ENCODE results near the gene PEF1. TPM values are rescaled to one million over a fixed set of nuclear protein-coding genes. Genes with fewer than 3 reads are reported as not detected.

The PEF1 gene
- total RNA-seq, 1 experiment from 2014 or later, result 40.3 TPM

DNA sequence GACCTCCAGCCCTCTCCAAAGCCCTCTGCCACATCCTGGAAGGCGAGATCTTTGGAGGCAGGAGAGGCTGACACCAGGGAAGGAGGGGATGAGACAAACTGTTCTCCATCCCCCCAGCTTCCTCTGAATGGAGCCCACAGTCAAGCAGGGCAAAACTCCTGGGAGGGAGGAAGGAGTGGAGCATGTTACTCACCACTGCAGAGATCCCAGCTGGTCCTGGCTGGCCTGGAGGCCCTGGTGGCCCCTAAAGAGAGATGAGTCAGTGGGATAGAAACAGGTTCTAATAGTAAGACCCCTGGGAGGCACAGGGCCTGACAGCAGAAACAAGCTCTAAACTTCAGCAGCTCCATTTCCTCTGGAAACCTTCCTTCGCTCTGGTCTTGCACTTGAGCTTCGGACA, 14.0 kb upstream of the PEF1 start:
- Mint-ChIP-seq H3K27ac (no peak overlapping the region; a peak in 1 of 7 replicates), H3K27me3 (ENCODE audit: low read depth) (peaks cover 4% of the 10 kb centered on the region), H3K4me3 (no peak overlapping the region), H3K4me1 (peaks cover 3 to 5% of the 10 kb centered on the region in 2 experiments), H3K36me3 (ENCODE audit: insufficient read depth in 1 of 3, low read depth in 3 of 3) (no peaks in the 10 kb centered on the region; a peak in 1 of 7 replicates), H3K9me3 (no peaks in the 10 kb centered on the region)
- H3K4me1 ChIP-seq (ENCODE audit: insufficient read depth, low read length), result no peaks in the 10 kb centered on the region
- no peak overlapping the region for H2BK5ac ChIP-seq (ENCODE audit: insufficient read length, low read length)
- no peaks in the 10 kb centered on the region for H3K79me2 ChIP-seq (ENCODE audit: insufficient read depth, low read length)
- TF ChIP-seq, protein P1, sequence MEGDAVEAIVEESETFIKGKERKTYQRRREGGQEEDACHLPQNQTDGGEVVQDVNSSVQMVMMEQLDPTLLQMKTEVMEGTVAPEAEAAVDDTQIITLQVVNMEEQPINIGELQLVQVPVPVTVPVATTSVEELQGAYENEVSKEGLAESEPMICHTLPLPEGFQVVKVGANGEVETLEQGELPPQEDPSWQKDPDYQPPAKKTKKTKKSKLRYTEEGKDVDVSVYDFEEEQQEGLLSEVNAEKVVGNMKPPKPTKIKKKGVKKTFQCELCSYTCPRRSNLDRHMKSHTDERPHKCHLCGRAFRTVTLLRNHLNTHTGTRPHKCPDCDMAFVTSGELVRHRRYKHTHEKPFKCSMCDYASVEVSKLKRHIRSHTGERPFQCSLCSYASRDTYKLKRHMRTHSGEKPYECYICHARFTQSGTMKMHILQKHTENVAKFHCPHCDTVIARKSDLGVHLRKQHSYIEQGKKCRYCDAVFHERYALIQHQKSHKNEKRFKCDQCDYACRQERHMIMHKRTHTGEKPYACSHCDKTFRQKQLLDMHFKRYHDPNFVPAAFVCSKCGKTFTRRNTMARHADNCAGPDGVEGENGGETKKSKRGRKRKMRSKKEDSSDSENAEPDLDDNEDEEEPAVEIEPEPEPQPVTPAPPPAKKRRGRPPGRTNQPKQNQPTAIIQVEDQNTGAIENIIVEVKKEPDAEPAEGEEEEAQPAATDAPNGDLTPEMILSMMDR (conservative IDR thresholded peaks at IDR 0.05), result no peak
- H3K18ac ChIP-seq (ENCODE audit: insufficient read length, low read depth, low read length), result no peak overlapping the region
- H4K5ac ChIP-seq (ENCODE audit: insufficient read length, low read depth, low read length), result no peak overlapping the region
- H3K4me2 ChIP-seq (ENCODE audit: insufficient read depth, insufficient read length, low read length), result no peak overlapping the region
- H2BK15ac ChIP-seq (ENCODE audit: low read depth, low read length), result no peak overlapping the region
- no peak overlapping the region for H4K91ac ChIP-seq (ENCODE audit: insufficient read length, low read depth, low read length)
- no peak overlapping the region for H3K9ac ChIP-seq (ENCODE audit: extremely low read depth, insufficient read length, low read length)
- H3K23me2 ChIP-seq (ENCODE audit: insufficient read length, low read depth, low read length, poor library complexity, severe bottlenecking), result no peaks in the 10 kb centered on the region
- H2AK5ac ChIP-seq (ENCODE audit: insufficient read length, low read length), result no peak overlapping the region
- H3K27me3 ChIP-seq (ENCODE audit: insufficient read depth, low read length), result no peaks in the 10 kb centered on the region
- no peak for DNase-seq
- no CpG with 5 or more reads among the region's 3 CpGs for WGBS (ENCODE audit: extremely low coverage, insufficient read length, low lambda C conversion rate)
- H3K56ac ChIP-seq (ENCODE audit: insufficient read length, low read depth, low read length), result no peak overlapping the region
- no peak overlapping the region for H3K4ac ChIP-seq (ENCODE audit: low read depth, low read length)
- no peak overlapping the region for H2AFZ ChIP-seq (ENCODE audit: low read length)
- H3K14ac ChIP-seq (ENCODE audit: insufficient read depth, low read length), result no peak overlapping the region
- no peak overlapping the region for H3K23ac ChIP-seq (ENCODE audit: insufficient read length, low read depth, low read length)
- H3K27ac ChIP-seq (ENCODE audit: insufficient read length, low read depth, low read length), result no peak overlapping the region
- no peaks in the 10 kb centered on the region for H4K20me1 ChIP-seq (ENCODE audit: control insufficient read depth, insufficient read depth, insufficient read length)
- no peak overlapping the region for H2BK20ac ChIP-seq (ENCODE audit: low read depth, low read length, poor library complexity, severe bottlenecking)
- no peak overlapping the region for H2BK12ac ChIP-seq (ENCODE audit: insufficient read length, low read depth, low read length)
- H3K79me1 ChIP-seq (ENCODE audit: insufficient read depth, low read depth, low read length, poor library complexity, severe bottlenecking), result no peaks in the 10 kb centered on the region
- no peak overlapping the region for H2BK120ac ChIP-seq (ENCODE audit: low read depth, low read length, poor library complexity, severe bottlenecking)
- no peak overlapping the region for H4K8ac ChIP-seq (replicated peaks; ENCODE audit: insufficient read length, low read depth, low read length)
- no peaks in the 10 kb centered on the region for H3K9me3 ChIP-seq (ENCODE audit: control insufficient read depth, low read depth, low read length)
- no peak overlapping the region for H3T11ph ChIP-seq (ENCODE audit: low read length)
